Measurements from ENCODE around the gene USP46.

The USP46 gene

DNA sequence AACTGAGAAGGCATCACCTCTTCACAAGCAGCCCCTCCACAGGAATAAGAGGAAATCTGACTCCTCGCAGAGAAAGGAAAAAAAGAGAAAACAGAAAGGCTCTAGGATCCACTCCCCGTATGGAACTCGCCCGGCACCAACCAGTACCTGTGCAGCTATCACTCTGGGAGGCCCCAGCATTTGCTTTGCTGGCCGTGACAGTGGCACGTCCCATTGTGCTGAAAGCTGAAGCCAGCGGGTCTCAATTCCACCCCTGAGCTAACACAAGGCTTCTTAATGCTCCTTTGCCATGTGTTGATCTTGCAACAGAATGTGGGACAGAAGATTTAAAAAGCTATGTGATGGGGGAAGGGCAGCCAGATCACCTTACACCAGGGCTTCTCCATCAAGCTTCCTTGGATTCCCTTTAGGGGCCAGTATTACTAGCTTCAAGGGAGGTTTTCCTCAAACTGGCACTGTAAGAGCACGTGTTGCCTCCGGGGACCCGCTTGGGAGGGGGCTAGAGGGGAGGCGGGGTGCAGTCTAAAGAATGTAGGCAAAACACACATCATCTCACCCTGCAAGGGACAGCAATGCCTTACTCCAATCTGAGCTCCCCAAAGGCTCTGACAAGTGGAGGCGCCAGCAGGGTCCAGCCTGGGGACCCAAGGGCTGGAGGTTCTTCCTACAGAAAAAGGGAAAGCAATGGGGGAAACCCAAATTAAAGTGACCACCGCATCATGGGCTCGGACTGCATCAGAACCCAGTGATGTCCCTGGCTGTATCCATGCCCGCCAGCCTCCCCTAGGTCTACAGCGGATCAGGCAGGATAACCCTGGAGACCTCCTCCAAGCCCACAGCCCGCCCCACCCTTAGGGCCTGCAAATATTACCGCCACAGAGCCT is 1.2 kb downstream of the USP46 start:
- DNase-seq (ENCODE audit: extremely low read depth in 1 of 2, low read depth in 1 of 2): no peak

DNA sequence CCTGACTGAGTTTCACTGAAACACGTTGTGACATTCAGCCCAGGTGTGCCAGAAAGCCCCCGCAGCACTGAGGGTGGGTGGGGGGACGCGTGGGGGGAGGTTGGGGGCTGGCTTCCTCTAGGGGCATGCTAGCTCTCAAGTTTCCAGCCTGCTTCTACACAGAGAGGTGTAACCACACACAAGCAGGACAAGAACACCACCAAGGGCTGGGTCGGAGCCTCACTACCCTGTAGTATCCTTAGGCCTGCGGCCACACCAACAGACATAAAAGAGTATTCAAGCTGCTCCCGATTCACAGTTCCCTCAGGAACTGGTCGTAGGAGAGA is 1.8 kb downstream of the USP46 start:
- DNase-seq (ENCODE audit: extremely low read depth in 1 of 2, low read depth in 1 of 2): no peak

DNA sequence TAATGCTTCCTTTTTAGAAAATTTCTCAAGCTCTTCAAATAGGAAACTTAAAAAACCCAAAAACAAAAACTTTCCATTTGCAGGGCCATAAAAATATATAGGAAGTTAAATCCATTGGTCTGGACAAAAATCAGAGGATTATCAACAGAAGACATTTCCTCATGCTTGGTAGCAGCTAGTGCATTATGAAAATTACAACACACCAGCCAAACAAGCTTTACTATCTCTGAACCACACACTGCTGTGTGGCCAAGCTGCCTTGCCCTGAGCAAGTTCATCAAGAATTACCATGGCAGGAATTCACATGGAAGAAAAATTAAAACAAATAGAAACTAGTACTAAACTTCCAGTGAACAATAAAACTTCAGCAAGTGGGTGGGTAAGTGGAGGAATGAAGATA is 3.6 kb downstream of the USP46 start:
- DNase-seq (ENCODE audit: extremely low read depth in 1 of 2, low read depth in 1 of 2): no peak

DNA sequence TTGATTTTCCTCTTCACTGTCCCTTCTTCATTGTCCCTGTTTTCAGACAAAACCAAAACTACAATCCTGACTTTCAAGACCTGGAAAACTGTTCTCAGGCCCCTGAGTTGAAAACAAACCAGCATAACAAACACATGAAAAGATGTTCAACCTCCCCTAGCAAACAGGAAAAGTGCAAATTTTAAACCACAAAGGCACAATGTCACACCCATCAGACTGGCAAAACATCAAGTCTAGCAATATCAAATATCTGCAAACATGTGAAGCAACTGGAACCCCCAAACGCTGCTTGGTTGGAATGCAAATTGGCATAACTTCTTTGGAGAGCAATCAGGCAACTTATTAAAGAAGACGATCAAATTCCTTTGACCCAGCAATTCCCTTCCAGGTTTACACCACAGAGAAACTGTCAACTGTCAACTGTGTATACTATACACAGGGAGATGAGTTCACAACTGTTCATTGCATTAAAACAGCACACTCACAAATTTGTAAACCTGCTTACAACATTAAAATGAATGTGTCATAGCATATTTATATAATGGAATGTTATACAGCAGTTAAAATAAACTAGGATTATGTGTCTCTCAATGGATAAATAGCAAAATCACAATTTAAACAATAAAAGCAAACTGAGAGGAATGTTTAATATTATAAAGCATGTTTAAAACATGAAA is 7.0 kb downstream of the USP46 start:
- DNase-seq (ENCODE audit: extremely low read depth in 1 of 2, low read depth in 1 of 2): no peak

DNA sequence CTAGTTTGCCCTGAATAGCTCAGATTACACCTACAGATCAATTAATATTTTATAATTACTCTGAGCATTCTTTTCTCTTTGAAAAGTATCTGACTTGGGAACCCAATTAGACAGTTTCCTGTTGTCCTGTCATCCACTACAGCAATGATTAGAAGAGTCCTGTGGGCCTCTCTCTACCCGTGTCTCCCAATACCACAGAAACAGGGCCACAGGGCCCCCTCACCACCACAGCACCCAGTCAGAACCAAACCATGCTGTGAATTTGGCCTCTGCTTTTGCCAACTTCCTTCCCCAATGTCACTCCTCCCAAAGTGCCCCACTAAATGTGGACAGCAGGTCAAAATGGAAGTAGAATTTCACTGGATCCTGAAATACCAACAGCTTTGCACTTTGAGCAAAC is 10.3 kb downstream of the USP46 start:
- DNase-seq (ENCODE audit: extremely low read depth in 1 of 2, low read depth in 1 of 2): no peak

DNA sequence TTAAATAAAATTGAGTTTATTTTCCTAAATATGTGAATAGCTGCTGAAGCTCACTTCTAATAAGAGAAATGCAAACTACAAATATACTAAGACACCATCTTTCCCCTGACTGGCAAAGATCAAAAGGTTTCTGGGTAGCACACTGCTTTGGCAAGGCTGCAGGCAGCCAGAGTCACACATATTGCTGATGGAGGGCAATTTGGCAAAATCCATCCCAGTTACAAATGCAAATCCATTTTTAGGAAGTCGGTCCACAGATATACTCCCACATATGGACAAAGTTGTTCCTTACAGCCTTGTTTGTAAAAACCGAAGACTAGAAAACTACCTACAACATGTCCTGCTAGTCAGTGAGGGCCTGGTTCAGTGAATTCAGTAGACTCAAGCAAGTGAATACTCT is 12.4 kb downstream of the USP46 start:
- DNase-seq (ENCODE audit: extremely low read depth in 1 of 2, low read depth in 1 of 2): no peak

DNA sequence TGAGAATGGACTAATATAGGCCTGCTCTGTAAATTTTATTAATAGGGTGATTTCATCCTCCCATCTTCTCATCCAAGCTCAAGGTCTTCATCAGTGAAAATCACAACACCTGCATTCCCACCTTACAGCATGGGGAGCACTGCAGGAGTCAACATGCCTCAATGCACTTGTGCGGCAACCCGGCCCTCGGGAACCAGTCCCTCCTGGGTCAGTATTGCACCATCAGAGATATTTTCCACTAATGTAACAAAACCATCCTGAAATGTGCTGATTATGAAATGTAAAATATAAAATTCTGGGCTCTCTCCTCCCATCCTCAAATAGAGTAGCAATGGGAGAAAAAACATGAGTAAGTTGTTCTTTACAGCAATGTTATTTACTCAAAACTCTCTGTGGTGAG is 13.0 kb downstream of the USP46 start:
- DNase-seq (ENCODE audit: extremely low read depth in 1 of 2, low read depth in 1 of 2): no peak

DNA sequence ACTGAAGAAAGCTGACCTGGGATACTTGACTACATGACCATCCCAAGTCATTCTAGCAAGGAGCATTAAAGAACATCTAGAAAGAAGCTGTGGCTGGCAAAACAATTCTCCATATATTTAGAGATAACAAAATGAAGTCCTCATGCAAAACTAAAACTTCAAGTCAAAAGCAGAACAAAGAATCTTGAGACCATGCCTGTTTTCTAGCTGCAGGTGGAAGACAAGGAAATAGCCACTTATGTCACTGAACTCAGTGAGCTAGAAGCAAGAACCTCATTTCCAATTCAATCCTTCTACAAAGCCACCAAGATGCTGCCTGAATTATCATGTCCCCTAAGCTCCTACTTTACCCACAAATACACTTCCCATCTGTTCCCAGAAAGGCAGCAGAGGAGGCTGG is 13.8 kb downstream of the USP46 start:
- no peak for DNase-seq (ENCODE audit: extremely low read depth in 1 of 2, low read depth in 1 of 2)

DNA sequence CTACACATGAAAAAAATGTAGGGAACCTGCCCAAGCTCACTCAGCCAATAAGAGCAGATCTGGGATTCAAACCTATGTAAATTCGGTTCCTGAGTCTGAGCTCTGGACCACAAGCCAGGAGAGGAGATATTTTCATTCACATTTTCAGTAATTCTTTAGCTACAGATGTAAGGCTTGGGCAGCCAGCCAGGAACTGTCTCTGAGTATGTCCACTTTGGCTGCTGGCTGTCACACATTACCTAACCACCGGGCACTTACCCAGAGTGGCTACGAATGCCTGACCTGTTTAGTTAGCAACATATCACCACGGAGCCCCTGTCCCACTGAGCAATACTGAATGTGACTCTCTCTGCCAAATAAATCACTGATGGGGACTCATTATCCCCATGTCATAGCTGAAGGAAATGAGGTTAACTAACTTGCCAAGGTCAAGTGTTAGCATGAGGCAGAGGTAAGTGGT is 15.3 kb downstream of the USP46 start:
- DNase-seq (ENCODE audit: extremely low read depth in 1 of 2, low read depth in 1 of 2): no peak

DNA sequence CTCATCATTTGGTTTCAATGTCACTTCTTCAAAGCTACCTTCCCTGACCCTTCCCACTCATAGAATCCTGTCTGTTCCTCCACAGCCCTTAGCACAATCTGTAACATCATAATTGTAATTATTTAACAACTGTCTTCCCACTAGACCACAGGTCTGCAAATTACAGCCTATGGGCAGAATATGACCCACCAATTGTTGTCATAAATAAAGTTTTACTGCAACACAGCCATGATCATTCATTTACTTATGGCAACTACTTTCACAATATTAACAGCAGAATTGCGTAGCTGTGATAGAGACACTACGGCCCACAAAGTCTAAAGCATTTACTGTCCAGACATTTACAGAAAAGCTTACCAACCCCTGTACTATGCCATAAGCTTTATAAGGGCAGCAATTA is 15.9 kb downstream of the USP46 start:
- DNase-seq (ENCODE audit: extremely low read depth in 1 of 2, low read depth in 1 of 2): no peak

DNA sequence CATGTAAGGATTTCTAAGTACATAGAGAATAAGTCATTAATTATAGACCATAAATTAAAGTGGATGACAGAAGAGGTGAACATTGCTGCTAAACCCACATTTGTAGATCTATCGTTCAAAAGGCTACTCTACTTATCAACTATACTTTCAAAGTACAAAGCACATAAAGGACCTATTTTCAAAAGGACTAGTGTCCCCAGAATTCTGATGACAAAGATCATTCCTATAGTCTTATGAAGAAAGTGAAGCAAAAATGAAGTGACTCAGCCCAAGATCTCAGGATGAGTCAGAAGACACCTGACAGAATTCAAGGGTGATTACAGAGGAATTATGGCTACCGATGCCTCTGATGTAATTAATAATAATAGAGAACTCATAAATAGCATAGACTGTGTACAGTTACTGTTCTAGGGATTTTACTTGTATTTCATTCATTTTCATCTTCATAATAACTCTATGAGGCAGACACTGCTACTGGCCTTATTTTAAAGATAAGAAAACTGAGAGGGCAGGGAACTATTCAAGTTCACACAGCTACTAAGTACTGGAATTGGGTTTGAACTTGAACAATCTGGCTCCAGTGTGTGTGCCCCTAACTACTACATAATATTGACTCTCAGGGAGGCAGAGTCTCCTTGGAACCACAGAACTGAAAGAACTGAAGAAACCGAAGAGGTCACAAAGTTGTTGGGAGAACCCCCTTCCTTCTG is 17.1 kb downstream of the USP46 start:
- no peak for DNase-seq (ENCODE audit: extremely low read depth in 1 of 2, low read depth in 1 of 2)

DNA sequence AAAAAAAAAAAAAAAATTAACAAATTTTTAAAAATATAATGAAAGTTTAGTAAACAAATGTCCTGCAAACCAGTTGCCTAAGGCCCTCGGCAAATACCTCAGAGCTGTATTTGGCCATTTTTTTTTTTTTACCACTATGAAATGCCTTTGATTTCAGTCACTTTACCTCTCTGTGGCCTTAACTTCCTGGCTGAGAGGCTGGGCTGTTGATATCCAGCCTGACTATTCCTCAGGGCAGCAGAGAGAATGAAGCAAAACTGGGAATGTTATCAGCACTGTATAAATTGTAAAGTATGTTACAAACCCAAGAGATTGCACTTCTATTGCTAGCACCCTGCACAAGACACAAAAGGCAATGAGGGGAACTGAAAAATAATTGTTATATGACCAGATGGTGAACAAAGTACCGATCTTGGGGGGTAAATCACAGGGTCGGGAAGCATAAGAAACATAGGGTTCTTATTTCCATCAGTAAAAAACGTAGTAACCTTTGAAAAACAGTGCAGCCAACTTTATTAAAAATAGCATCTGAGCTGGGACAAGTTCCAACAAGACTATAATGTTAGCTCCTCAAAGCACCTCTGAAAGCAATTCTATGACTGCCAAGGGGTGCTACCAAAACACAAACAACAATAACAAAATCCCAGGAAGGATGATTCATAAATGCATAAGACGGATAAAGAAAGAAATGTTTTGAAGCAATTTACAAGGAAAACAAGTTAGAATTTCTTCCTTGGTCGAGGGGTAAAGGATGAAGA is 18.1 kb downstream of the USP46 start:
- DNase-seq (ENCODE audit: extremely low read depth in 1 of 2, low read depth in 1 of 2): no peak

DNA sequence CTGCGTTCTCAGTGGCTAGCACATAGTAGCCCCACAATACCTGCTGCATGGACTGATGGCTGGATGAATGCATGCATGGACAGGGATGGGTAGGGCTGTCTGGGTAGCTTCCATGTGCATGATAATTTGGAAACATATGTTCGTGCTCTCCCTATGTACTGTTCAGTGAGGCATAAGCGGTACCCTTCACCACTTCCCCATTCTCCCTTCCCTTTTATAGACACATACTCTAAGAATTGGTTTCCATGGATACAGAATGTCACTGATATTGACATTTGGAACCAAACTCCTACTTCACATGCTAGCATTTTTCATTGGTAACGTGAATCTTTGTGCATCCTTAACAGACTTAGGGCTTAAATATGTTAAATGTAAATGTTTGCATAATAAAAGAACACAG is 20.4 kb downstream of the USP46 start:
- no peak for DNase-seq (ENCODE audit: extremely low read depth in 1 of 2, low read depth in 1 of 2)

DNA sequence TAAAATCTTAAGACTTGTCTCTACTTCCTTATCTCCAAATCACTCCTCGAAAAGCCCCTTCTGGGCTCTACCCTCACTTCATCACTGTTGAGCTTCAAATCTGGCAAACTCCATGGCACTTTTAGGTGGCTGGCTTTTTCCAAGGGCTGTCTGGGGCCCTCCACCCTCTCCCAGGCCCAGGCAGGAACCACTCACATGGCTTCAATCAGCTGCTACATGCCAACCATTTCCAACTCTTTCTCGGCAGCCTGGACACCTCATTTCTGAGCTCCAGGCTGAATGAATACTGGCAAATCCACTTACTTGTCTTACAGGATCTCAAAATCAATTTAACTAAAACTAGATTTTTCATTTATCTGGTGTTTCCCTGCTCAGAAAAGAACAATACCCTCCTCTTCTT is 22.0 kb downstream of the USP46 start:
- no peak for DNase-seq (ENCODE audit: extremely low read depth in 1 of 2, low read depth in 1 of 2)

DNA sequence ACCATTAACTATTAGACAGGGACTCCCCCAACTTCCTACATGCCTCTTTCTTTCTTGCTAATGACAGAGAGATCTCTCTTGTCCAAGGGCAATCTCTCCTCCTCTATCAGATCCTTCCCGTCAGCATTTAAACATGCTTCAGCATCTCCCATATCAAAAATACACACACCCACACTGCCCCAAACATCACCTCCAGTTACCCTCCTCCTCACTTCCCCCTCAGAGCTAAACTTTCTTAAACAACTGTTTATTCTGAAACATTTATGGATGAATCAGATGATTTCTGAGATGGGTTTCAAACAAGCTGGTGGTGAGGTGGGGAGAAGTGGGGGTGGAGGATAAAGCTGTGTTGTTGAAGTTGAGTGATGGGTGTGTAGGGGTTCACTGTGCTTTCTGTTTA is 23.5 kb downstream of the USP46 start:
- no peak for DNase-seq (ENCODE audit: extremely low read depth in 1 of 2, low read depth in 1 of 2)

DNA sequence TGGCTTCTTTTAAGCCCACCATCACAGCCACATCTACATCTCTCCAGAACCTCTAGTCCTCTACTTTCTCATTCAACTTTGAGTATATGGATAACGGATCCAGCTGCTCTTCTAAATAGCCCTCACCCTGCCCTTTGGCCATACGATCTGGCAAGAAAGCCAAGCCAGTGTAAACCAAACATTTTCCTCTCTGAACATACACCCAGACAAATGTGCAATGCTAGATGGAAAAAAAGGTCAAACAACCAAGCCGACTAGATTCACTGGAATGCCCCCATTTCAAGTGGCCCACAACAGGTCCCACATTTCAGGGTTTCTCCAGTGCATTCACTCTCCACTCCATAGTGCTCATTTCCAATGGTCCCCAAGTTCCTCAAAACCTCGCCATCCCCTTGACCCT is 24.0 kb downstream of the USP46 start:
- DNase-seq (ENCODE audit: extremely low read depth in 1 of 2, low read depth in 1 of 2): no peak

DNA sequence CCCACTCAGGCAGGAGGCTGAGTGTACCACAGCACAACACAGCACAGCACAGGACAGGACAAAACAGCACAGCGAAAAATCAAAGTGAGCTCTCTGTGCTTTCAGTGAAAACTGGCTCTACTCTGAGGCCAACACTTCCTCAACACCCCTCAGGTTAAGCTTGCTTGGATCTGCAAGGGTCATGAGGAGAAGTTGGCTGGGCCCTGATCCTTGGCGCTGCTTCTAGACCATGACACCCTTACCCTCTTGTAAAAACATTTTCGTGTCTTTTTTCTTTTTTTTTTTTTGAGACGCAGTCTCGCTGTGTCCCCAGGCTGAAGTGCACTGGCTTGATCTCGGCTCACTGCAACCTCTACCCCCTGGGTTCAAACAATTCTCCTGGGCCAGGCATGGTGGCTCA is 25.3 kb downstream of the USP46 start:
- no peak for DNase-seq (ENCODE audit: extremely low read depth in 1 of 2, low read depth in 1 of 2)

DNA sequence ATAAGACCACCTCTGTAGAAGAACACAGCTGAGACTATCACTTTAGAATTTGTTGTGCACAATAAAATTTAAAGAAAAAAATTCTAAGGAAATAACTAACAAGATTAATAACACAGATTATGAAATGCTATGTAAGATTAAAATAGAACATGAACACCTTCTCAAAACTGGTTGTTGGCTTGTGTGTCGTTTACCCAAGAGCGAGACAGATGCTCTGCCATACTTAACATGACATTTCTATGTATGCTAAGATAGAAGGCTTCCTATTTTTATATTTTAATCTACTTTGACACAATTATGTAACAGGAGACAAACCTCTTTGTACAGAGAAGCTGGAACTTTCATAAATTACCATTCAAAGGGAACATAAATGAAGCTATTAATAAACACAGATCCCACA is 30.1 kb downstream of the USP46 start:
- DNase-seq (ENCODE audit: extremely low read depth in 1 of 2, low read depth in 1 of 2): no peak

DNA sequence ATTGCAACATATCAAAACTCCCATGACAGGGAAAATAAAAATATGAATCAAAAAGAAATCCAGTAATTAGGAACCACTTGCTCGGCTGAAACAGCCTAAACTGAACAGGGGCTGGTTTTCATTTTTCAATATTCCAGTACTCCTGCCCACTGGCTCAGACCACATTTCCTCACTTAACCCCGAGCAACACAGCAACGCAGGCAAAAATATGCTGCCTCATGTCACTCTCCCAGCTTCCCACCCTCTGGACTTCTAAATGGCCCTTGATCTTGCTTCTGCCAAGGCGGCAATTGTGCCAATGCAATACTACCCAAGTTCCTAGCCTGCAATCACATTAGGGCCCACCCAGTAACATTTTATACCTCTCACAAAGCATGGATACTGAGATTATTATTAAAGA is 30.6 kb downstream of the USP46 start:
- DNase-seq (ENCODE audit: extremely low read depth in 1 of 2, low read depth in 1 of 2): no peak

DNA sequence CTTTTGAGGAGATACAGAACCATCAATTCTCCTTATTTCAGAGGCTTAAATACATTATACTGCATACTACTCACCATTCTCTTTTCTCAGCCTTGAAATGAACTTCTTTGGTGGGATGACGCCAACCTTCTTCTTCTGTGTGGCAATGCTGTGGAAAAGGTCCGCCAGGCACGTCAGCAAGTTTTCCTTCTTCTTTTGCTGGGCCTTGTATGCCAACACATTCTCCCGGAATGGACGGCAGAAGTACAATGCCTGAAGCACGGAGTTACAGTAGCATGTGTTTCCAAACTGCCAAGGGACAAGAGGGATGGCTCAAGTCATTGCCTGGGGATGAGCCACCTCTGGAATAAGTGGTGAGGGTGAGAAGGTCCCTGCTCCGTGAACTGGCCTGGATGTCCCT is 31.2 kb downstream of the USP46 start:
- no peak for DNase-seq (ENCODE audit: extremely low read depth in 1 of 2, low read depth in 1 of 2)

DNA sequence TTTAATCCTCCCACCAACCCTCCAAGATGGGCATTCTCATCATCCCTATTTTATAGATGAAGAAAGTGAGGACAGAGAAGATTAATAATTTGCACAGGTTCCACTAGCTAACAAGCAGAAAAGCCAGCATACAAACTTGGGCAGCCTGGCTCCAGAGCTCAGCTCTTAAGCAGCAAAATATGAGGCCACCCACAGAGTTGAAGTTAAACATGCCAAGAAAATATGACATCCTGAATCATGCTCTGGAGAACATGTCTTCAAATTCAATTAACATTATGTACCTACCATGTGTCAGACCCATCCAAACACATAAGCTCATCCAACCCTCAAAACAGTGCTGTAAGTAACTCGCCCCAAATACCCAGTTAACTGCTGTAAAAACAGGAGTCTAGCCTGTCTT is 33.9 kb downstream of the USP46 start:
- DNase-seq (ENCODE audit: extremely low read depth in 1 of 2, low read depth in 1 of 2): no peak

All from activated CD8-positive, alpha-beta memory T cell treated with anti-CD3 and anti-CD28 coated beads for 1 hour (primary cell).